IPS-18c (cell line): Measurements from ENCODE around the gene ACER3.
"Not testable (repeated sequence)": the region's sequence is repeated elsewhere in the genome, so short reads cannot be mapped to it uniquely, and the experiment has no call there.

Experiments used
- H3K4me3 ChIP-seq: 2 replicates; pipeline ENCODE4 v1.7.0; 2013; ENCODE audit warnings: low read depth, mild to moderate bottlenecking, low read length, moderate library complexity; ENCODE audit not compliant: insufficient read depth
- H3K9me3 ChIP-seq: one replicate; pipeline ENCODE4 v1.6.1; 2013; ENCODE audit warnings: mild to moderate bottlenecking, low read length, moderate library complexity; ENCODE audit not compliant: control insufficient read depth, insufficient read depth

ACER3 gene

DNA sequence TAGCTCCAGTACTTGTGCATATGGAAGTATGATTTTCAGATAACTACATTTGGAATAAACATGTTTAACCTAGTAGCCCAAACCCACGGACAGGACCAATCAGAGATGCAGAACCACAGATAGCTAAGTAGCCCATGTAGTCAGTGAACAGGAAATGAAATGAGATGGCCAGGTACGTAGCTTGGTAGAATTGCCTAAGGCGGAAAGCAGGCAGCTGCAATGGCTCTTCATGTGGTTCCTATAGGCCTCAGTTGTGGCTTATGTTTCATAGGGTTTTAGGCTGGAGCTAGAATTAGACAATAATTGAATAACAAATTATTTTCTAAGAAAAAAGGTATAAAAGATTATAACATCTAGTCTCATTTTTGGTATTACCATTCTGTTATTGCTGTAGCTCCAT lies 87.1 kb downstream of the ACER3 start:
- no peak overlapping the region for H3K4me3 ChIP-seq
- no peaks in the 10 kb centered on the region for H3K9me3 ChIP-seq

DNA sequence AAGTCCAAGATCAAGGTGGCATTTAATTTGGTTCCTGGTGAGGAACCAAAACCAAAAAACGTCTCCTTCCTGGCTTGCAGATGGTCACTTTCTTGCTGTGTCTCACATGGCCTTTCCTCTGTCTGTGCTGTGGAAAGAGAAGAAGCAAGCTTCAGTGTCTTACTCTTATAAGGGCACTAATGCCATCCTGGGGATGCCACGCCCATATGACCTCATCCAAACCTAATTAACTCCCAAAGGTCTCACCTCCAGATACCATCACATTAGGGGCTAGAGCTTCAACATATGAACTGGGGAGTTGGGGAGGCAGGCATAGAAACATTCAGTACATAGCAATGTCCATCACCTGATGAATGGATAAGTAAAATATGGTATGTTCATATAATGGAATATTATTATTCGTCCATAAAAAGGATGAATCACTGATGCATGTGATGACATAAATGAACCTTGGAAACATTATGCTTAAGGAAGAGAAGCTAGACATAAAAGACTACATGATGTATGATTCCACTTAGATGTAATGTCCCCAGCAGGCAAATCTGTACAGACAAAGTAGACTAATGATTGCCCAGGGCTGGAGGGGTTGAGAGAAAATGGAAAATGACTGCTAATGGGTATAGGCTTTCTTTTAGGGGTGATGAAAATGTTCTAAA lies 94.9 kb downstream of the ACER3 start:
- no peaks in the 10 kb centered on the region for H3K9me3 ChIP-seq
- H3K4me3 ChIP-seq, result no peak overlapping the region

DNA sequence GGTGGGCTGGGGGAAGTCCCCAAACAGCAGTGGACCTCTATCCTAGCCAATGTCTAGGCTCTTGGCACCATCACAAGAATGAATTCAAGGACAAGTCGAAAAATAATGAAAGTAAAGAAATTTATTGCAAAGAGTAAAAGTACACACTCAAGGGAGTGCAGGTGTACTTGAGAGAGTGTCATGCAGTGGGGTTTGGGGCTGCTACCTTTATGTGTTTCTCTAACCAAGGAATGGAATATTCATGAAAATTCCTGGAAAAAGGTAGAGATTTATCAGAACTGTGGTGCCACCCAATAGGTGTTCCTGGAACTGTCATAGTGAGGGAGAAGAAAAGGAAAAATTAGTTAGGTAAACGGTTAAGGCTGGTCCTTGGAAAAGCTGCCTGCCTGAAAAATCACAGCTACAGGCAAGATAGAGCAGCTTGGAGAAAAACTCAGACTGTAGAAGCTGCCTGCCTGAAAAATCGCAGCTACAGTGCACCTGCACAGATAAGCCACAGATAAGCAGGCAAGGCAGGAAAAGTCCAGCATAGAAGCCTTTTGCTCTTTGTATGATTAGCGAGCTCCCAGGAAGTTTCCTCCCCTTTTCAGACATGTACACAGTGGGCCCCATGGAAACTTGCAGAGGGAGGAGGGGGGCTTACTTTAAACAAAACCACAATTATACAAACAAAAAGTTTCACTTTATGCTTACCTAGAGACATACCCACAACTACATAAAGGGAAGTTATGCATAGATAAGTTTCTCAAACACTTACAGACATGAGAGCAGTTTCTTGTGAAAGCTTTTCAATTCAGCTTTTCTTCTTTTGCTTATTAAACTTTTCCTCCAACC lies 102.1 kb downstream of the ACER3 start:
- no peak overlapping the region for H3K4me3 ChIP-seq
- H3K9me3 ChIP-seq, result peaks cover 9% of the 10 kb centered on the region

DNA sequence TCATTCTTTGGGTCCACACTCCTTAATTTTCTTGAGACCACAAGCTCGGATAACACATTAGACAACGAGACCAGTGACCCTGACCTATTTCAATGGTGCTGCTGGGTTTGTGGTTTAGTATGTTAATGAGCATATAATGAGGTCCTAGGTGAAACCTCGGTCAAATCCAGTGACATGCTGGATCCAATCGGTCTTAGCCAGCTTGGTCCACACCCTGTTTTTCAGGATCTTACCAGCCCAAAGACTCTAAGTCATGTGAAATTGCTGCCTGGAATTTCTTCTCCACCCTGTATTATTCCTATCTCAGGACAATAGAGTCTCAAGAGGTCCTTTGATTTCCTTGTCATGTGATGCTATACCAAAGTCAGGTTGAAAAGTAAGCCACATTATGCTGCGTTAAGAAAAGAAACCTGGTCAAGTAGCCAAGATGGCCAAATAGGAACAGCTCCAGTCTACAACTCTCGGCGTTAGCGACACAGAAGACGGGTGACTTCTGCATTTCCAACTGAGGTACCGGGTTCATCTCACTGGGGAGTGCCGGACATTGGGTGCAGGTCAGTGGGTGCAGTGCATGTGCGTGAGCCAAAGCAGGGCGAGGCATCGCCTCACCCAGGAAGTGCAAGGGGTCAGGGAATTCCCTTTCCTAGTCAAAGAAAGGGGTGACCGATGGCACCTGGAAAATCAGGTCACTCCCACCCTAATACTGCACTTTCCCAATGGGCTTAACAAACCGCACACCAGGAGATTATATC lies 102.9 kb downstream of the ACER3 start:
- H3K9me3 ChIP-seq, H3K4me3 ChIP-seq: not testable (repeated sequence)

DNA sequence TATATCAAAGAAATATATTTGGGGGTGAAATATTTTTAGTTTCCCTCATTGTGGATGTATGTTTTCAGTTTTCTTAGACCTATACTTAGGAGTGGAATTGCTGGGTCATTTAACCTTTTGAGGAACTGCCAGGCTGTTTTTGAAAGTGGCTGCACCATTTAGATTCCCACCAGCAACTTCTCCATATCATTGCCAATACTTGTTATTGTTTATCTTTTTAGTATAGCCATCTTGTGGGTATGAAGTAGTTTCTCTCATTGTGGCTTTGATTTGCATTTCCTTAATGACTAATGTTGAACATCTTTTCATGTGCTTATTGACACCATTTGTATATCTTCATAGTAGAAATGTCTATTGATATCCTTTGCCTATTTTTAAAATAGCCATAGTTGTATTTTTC lies 111.3 kb downstream of the ACER3 start:
- Histone ChIP-seq H3K4me3 (no peak overlapping the region), H3K9me3 (no peaks in the 10 kb centered on the region)

DNA sequence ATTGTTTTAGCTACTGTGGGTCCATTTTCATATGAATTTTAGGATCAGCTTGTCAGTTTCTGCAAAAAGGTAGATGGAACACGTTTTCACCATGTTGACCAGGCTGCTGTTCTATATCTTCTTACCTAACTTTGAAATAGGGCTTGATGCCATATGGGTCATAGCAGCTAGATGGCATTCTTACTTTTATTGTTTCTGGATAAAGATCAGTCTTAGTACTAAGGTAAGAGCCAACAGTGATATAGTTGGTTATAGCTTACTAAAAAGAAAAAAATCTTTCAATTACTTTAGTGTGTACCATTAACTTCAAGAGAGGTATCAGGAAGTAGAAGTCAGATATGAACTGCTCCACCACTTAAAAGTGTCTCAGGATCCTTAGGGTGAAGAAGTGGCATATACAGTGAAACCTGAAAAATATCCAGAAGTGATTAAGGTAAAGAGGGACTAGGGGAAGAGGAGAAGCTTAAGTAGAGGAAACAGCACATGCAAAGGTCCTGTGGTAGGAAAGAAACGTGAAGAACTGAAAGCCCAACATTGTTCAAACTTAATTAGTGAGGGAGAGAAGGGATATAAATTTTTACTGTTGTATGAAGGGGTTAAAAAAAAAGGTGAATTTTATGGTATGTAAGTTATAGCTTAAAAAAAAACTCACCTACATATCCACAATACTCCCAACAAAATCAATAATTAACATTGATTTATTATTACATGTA lies 113.6 kb downstream of the ACER3 start:
- Histone ChIP-seq H3K4me3 (no peak overlapping the region), H3K9me3 (no peaks in the 10 kb centered on the region)

DNA sequence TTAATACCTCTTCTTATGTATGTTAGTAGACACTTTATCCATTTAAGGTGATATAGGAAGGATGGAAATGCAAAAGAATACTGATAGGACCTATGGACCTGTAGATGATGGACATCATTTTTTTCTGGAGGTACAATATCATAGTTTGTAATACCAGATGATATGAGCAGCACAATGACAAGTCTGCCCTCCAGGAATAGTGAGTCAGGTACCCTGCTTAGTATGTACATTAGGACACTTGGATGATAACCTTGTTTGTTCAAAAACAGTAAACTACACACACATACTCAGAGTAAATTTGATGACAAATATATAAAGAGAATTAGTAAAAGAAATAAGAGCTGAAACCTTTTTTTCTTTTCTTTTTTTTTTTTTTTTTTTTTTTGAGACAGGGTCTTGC lies 114.8 kb downstream of the ACER3 start:
- no peak overlapping the region for H3K4me3 ChIP-seq
- H3K9me3 ChIP-seq, result no peaks in the 10 kb centered on the region

DNA sequence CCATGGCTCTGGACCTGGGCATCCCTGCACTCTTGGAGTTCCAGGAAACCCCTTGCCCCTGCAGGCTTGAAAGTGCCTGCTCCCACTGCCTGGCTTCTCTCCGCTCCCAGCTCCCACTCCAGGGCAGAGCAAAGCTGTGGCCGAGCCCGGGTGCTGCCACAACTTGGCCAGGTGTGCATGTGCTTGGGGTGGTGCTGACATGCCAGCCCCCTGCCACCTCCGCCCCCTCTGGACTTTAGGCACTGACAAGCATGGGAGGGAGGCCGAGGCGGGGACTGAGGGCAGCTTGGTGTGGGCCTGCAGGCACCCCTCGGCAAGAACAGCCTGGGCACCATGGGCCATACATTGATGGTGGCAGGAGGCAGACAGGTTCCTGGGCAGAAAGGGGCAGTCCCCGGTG lies 117.1 kb downstream of the ACER3 start:
- Histone ChIP-seq H3K9me3 (no peaks in the 10 kb centered on the region), H3K4me3 (no peak overlapping the region)

DNA sequence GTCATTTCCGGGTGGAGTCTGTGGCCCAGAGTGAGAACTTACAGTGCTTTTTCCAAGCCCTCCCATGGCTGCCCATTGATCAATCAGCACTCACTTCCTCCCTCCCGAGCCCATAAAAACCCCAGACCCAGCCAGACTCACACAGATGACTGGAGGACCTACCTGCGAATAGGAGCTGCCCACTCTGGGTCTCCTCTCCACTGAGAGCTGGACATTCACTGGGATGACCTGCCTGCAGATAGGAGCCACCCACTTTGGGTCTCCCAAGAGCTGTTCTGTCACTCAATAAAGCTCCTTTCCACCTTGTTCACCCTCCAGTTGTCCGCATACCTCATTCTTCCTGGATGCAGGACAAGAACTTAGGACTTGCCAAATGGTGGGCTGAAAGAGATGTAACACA lies 117.5 kb downstream of the ACER3 start:
- no peaks in the 10 kb centered on the region for H3K9me3 ChIP-seq
- H3K4me3 ChIP-seq, result no peak overlapping the region

DNA sequence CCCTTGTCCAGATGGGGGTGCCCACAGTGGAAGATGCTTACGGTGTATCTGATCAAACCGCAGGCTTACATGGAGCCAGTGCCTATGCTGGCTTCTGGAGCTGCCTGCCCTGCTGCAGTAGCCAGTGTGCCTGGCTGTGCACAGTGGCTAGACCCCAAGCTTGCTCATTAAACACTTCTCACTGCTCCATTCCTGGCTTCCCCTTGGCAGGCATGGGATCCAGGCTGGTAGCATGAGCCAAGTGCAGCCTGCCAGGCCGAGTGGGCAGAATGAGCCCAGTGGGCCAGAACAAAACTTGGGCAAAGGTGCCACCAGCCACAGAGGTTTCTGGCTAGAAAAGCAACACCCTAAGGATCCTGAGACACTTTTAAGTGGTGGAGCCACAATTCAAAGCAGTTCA lies 118.1 kb downstream of the ACER3 start:
- Histone ChIP-seq H3K9me3 (no peaks in the 10 kb centered on the region), H3K4me3 (no peak overlapping the region)

DNA sequence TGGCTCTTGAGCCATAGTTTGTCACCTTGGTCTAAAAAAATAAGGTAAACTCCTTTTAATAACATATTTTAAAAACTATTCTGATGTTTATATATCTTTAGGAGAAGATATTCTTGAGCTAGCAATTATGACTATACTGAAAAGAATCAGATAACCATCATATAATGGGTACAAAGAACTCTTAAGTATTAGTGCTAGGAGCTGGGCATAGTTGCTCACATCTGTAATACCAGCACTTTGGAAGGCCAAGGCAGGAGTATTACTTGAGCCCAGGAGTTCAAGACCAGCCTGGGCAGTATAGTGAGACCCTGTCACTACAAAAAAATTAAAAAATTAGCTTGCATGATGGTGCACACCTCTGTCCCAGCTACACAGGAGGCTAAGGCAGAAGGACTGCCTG lies 119.5 kb downstream of the ACER3 start:
- H3K4me3 ChIP-seq, result no peak overlapping the region
- H3K9me3 ChIP-seq, result no peaks in the 10 kb centered on the region

DNA sequence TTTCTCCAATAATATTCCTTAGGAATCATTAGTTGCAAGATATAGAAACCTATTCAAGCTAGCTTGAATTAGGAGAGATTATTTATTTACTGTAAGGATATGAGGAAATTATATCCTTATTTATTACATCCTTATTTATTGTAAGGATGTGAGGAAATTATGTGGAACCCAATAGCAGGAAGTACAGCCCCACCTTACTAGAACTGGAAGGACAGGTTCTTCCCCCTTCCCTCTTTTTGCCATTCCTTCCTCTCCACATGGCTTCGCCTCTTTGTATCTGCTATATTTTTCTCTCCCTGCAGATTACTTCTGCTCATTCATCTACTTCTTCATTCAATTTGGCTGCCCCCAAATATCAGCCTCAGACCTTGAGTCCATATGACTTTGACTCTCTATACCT lies 124.0 kb downstream of the ACER3 start:
- no peaks in the 10 kb centered on the region for H3K9me3 ChIP-seq
- H3K4me3 ChIP-seq, result no peak overlapping the region

DNA sequence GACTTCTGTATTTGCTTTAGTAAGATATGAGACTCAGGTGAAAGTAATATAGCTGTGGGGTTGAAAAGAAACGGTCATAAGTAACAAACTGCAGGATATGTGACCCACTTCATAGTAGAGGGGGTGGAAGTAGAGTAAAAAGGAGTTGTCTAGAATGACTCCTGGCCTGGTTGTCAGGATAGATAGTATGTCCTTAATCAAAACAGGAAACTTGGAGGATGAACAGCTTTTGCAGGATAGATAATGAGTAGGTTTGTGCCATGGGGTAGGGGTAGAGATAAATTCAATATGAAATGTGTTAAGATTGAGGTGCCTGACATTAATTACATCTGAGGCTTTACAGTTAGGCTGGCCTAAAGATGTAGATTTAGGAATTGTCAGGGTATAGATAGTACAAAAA lies 126.5 kb downstream of the ACER3 start:
- Histone ChIP-seq H3K4me3 (no peak overlapping the region), H3K9me3 (no peaks in the 10 kb centered on the region)

DNA sequence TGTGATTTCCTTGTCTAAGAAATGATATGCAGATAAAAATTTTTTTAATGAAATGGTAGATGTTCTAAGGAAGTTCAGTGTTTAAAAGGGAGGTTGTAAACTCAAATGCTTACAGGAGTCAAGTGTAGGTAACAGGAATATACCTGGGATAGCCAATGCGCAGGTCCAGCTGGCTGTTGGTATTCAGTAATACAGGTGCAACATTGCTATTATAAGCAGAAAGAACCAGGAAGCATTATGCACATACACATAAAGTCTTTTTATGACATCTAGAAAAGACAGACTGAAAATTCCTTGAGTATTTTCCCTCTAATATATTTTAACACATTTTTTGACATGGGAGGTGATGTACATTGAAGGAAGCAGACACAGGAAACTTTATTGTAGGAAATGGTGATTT lies 129.9 kb downstream of the ACER3 start:
- H3K4me3 ChIP-seq, result no peak overlapping the region
- H3K9me3 ChIP-seq, result no peaks in the 10 kb centered on the region

DNA sequence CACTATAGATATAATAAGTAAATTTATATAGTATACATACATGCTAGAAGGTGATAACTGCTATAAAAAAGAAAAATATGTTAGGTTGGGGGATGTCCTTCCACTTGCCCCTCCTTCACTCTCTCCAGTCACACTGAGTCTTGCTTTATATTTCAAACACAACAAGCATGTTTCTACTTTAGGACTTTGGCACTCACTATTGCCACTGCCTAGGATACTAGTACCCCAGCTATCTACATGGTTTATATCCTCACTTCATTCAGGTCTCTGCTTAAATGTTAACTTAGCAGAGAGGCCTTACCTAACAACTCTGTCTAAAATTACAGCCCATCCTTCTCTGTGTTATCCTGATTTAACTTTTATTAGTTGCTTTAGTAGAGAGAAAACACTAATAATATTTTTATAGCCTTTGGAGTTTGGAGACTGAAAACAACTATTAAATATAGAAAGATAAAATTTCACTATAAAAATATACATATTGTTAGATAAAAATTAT lies 134.4 kb downstream of the ACER3 start:
- Histone ChIP-seq H3K9me3 (no peaks in the 10 kb centered on the region), H3K4me3 (no peak overlapping the region)

DNA sequence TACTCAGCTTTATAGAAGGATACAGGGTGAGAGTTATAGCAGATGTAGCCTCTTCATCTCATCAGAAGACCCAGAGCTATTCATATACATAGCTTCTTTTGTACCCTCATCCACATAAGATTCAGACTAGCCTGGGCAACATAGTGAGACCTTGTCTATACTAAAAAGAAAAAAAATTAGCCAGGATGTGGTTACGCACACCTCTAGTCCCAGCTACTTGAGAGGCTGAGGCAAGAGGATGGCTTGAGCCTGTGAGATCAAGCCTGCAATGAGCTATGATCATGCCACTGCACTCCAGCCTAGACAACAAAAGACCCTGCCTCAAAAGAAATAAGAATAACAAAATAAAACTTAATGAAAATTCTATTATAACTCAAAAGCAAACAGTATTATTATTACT lies 136.8 kb downstream of the ACER3 start:
- no peaks in the 10 kb centered on the region for H3K9me3 ChIP-seq
- H3K4me3 ChIP-seq, result no peak overlapping the region

DNA sequence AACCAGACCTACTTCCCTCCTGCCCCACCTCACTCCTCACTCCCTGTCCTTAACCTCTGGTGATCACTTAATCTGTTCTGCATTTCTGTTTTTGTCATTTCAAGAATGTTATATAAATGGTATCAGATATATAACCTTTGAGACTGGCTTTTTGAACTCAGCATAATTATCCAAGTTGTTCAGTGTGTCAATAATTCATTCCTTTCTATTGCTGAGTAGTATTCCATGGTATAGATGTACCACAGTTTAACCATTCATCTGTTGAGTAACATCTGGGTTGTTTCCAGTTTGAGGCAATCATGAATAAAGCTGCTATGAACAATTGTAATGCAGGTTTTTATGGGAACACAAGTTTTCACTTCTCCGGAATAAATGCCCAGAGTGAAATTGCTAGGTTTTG lies 138.9 kb downstream of the ACER3 start:
- H3K9me3 ChIP-seq, result no peaks in the 10 kb centered on the region
- H3K4me3 ChIP-seq, result no peak overlapping the region
